ENCODE results near the gene TMEM271.
"Not testable (repeated sequence)": the region's sequence is repeated elsewhere in the genome, so short reads cannot be mapped to it uniquely, and the experiment has no call there.

TMEM271 gene

DNA sequence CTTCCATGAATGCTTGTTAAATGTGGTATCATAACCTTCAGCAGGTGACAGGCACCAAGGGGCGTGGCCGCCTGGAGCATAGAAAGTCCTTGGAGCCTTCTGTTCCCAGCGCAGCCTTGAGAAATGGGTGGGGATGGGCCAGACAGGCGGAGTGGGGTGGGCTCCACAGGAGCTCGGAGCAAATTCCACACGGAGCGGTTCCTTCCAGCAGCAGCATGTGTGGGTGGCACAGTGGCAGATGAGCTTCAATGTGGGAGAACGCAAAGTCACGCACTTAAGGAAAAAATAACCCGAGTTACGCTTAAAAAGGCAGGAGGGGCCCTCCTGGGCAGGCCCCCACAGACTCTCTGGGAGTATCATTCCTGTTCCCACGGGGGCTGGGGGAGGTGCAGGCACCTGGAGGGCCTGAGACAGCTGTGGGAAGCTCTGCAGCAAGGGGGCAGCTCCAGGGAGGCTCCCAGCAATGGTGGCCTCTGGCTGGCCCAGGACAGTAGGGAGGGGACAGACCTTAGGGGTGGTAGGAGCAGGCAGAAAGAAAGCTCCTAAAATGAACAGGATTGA lies 15.3 kb downstream of the TMEM271 start:
- DNase-seq (ENCODE audit: low read depth), result no peak
- no peak overlapping the region for H3K4me3 ChIP-seq (ENCODE audit: low read depth, low read length)
- TF ChIP-seq, protein P1, sequence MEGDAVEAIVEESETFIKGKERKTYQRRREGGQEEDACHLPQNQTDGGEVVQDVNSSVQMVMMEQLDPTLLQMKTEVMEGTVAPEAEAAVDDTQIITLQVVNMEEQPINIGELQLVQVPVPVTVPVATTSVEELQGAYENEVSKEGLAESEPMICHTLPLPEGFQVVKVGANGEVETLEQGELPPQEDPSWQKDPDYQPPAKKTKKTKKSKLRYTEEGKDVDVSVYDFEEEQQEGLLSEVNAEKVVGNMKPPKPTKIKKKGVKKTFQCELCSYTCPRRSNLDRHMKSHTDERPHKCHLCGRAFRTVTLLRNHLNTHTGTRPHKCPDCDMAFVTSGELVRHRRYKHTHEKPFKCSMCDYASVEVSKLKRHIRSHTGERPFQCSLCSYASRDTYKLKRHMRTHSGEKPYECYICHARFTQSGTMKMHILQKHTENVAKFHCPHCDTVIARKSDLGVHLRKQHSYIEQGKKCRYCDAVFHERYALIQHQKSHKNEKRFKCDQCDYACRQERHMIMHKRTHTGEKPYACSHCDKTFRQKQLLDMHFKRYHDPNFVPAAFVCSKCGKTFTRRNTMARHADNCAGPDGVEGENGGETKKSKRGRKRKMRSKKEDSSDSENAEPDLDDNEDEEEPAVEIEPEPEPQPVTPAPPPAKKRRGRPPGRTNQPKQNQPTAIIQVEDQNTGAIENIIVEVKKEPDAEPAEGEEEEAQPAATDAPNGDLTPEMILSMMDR (IDR thresholded peaks at IDR 0.05; ENCODE audit: insufficient read depth, low read depth, low read length, missing control alignments), result no peak

DNA sequence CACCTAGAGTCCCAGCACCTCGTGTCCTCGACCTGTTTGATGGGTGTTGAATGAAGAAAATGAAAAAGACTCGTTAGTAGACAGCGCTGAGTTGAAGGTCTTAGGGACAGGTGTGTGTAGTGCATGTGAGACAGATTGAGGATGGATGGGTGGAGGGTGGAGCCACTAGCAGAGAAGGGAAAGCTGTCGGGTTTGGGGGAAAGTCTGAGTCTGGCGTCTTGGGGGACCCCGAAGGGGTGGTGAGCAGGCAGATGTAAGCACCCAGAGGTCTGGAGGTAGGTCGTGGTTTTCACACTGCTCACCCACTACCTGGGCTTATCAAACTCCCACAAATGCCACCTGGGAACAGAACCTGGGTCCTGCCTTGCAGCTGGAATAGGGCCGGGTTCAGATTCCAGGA lies 16.0 kb downstream of the TMEM271 start:
- H3K4me3 ChIP-seq (ENCODE audit: low read depth, low read length), result no peak overlapping the region
- no peak for DNase-seq (ENCODE audit: low read depth)
- TF ChIP-seq, protein P1 (IDR thresholded peaks at IDR 0.05; ENCODE audit: insufficient read depth, low read depth, low read length, missing control alignments), result no peak

DNA sequence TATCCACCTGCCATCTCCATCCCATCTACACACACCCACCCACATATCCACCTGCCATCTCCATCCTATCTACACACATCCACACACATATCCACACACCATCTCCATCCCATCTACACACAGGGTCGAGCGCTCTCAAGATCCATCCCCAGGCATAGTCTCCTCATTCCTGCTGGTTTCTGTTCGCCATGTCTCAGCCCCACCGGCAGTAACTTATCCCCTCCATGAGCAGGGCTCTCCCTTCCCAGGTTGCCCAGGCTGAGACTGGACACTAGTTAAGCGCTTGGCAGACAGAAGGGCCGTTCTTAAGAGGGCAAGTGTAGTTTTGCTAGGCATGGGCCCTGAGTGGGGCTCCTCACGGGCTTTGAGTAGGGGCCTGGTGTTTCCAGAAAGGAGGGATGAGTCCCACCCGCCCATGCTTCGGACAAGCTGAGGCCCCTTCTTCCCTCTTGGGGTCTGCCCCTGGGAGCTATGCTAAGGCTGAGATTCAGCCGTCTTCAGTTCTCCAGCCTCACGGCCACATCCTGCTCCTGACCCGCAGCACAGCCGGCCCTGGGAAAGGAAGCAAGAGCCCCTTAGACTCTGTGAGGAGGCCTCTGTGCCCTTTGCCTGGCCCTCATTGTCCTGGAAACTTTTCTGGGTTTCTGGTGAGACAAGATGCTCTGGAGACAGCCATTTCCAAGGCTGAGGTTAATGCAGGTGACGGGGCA lies 20.4 kb downstream of the TMEM271 start:
- no peak for DNase-seq (ENCODE audit: low read depth)
- no peak overlapping the region for H3K4me3 ChIP-seq (ENCODE audit: low read depth, low read length)
- TF ChIP-seq, protein P1 (IDR thresholded peaks at IDR 0.05; ENCODE audit: insufficient read depth, low read depth, low read length, missing control alignments), result no peak

DNA sequence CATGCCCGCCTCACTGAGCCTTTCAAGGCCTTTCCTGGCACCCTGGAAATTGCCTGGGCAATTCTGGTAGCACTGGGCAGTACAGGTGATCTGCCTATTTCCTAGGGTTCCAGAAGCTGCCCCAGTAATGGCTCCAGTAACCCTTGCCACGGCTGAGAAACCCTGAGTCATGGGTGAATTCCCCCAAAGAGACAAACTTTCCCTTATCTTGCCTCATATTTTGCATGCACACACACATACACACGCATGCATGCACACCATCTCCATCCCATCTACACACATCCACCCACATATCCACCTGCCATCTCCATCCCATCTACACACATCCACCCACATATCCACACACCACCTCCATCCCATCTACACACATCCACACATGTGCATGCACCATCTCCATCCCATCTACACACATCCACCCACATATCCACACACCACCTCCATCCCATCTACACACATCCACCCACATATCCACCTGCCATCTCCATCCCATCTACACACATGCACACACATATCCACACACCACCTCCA lies 21.2 kb downstream of the TMEM271 start:
- not testable (repeated sequence) for H3K4me3 ChIP-seq (ENCODE audit: low read depth, low read length); DNase-seq (ENCODE audit: low read depth)

DNA sequence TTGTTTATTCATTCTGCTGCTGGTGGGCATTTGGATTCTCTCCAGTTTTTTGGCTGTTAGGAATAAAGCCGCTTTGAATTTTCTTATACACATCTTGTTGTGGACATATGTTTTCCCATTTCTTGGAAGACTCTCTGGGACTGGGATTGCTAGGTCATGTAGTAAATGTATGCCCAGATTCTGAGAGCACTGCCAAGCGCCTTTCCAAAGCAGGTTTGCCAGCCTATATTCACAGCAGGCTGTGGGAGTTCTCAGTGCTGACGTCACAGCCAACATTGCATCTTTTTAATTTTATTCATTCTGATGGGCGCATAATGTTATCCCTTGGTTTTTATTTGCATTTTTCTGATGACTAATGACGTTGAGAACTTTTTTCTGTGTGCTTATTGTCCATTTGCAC lies 24.1 kb downstream of the TMEM271 start:
- TF ChIP-seq, protein P1 (IDR thresholded peaks at IDR 0.05; ENCODE audit: insufficient read depth, low read depth, low read length, missing control alignments), result no peak
- DNase-seq (ENCODE audit: low read depth), result no peak

DNA sequence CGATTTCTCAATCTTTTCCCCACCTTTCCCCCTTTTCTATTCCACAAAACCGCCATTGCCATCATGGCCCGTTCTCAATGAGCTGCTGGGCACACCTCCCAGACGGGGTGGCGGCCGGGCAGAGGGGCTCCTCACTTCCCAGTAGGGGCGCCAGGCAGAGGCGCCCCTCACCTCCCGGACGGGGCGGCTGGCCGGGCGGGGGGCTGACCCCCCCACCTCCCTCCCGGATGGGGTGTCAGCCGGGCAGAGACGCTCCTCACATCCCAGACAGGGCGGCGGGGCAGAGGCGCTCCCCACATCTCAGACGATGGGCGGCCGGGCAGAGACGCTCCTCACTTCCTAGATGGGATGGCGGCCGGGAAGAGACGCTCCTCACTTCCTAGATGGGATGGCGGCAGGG lies 25.8 kb downstream of the TMEM271 start:
- H3K4me3 ChIP-seq (ENCODE audit: low read depth, low read length); DNase-seq (ENCODE audit: low read depth): not testable (repeated sequence)

More for the DNA sequence above, 24.1 kb downstream of the TMEM271 start:
- no peak overlapping the region for H3K4me3 ChIP-seq (ENCODE audit: low read depth, low read length)

DNA sequence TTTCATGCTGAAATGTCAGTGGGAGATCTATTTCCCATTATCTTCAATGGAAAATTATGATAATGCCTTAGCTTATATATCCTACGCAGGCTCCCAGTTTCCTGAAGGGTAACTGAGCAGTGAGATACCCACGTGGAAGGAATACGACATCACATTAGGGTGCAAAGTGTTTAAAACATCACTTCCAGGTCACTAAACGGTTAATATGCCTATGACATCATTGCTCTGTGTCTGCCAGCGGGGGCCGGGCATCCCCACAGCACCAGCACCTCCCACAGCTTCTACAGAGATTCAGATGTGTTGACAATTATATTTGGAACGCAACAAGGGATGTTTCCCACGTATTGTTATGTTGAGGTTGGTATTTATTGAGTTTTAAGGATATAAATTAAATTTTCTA lies 27.1 kb downstream of the TMEM271 start:
- H3K4me3 ChIP-seq (ENCODE audit: low read depth, low read length), result no peak overlapping the region
- TF ChIP-seq, protein P1 (IDR thresholded peaks at IDR 0.05; ENCODE audit: insufficient read depth, low read depth, low read length, missing control alignments), result no peak
- no peak for DNase-seq (ENCODE audit: low read depth)

DNA sequence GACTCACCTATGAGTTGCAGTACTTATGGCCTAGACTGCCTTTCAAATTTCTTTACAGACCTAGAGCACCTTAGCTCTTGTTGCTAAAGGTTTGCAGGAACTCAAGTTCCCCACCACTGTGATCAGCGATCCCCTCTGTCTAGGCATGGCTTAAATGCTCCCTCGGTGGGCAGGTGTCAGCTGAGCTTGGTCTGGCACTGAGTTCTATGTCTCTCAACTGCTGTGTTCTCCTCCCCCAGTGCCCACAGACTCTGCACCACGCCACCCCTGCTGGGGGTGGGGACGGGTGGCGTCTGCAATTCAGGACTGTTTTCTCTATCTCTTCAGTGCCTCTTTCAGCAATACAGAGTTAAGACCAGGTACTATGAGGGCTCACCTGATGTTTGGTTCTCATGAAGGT lies 30.5 kb downstream of the TMEM271 start:
- no peak overlapping the region for H3K4me3 ChIP-seq (ENCODE audit: low read depth, low read length)
- TF ChIP-seq, protein P1 (IDR thresholded peaks at IDR 0.05; ENCODE audit: insufficient read depth, low read depth, low read length, missing control alignments), result no peak

More for the DNA sequence above, 30.5 kb downstream of the TMEM271 start:
- DNase-seq (ENCODE audit: low read depth), result no peak
